CD4-positive, alpha-beta T cell (primary cell): Measurements from ENCODE around the gene LSR. TPM values are rescaled to one million over a fixed set of nuclear protein-coding genes. Genes with fewer than 3 reads are reported as not detected.
A peak's percentile ranks its signal among the peaks of the same experiment; 100 is the strongest.

Experiments
- ATAC-seq: fragments of 200-7000 bp; cut with Tn5 transposase; one replicate; pipeline ENCODE4 v1.10.0; 2022; ENCODE audit warnings: mild to moderate bottlenecking; ENCODE audit not compliant: poor library complexity
- CTCF ChIA-PET: fragments of 350-600 bp; sonication (Branson Sonifier 250); formaldehyde crosslinking; loops from one replicate; lab custom pipeline; 2021; ENCODE audit warnings: antibody characterized with exemption, inconsistent platforms; lab: Charles Lee
- POLR2A ChIA-PET: fragments of 350-600 bp; sonication (Branson Sonifier 250); formaldehyde crosslinking; loops from one replicate; lab custom pipeline; 2021; ENCODE audit warnings: antibody characterized with exemption, inconsistent platforms; lab: Charles Lee
- DNase-seq, 14 experiments: peaks; one replicate each; pipeline ENCODE4 v3.0.0-alpha.2; 2013 to 2020; ENCODE audit warnings: mixed read lengths in 2 of 14
- H3K27ac ChIP-seq, 2 donors: one replicate each; pipeline versions ENCODE4 v1.5.1 to v1.7.0; 2013; ENCODE audit warnings: low read length in 2 of 2, low read depth in 1 of 2, mild to moderate bottlenecking in 1 of 2
- H3K27me3 ChIP-seq, 2 experiments: 1 replicate in 1 of 2; 2 replicates in 1 of 2; pipeline versions ENCODE4 v1.6.1 to v1.7.0; 2013; ENCODE audit warnings: low read length in 2 of 2, control low read depth in 1 of 2, mild to moderate bottlenecking in 1 of 2, moderate library complexity in 1 of 2; ENCODE audit not compliant: insufficient read depth in 2 of 2, control insufficient read depth in 1 of 2
- H3K36me3 ChIP-seq: one replicate; pipeline ENCODE4 v1.6.1; 2013; ENCODE audit warnings: low read length, control low read depth; ENCODE audit not compliant: insufficient read depth
- H3K4me1 ChIP-seq: one replicate; pipeline ENCODE4 v1.6.1; 2013; ENCODE audit warnings: low read length, control low read depth; ENCODE audit not compliant: insufficient read depth
- H3K4me3 ChIP-seq: one replicate; pipeline ENCODE4 v1.5.1; 2013; ENCODE audit warnings: mild to moderate bottlenecking, low read length, moderate library complexity
- H3K9me3 ChIP-seq, 2 experiments: 1 replicate in 1 of 2; 2 replicates in 1 of 2; pipeline versions ENCODE4 v1.6.1 to v1.7.0; 2013; ENCODE audit warnings: low read length in 2 of 2, mild to moderate bottlenecking in 2 of 2, control low read depth in 1 of 2, moderate library complexity in 1 of 2; ENCODE audit not compliant: control insufficient read depth in 1 of 2, insufficient read depth in 1 of 2
- H3K27ac Mint-ChIP-seq: one replicate; pipeline ENCODE4 v1.8.0; 2020; ENCODE audit warnings: mixed read lengths
- H3K27me3 Mint-ChIP-seq: one replicate; pipeline ENCODE4 v1.8.0; 2021; ENCODE audit warnings: mixed read lengths
- H3K36me3 Mint-ChIP-seq: one replicate; pipeline ENCODE4 v1.8.0; 2021; ENCODE audit warnings: low read depth, mixed read lengths
- H3K4me1 Mint-ChIP-seq: one replicate; pipeline ENCODE4 v1.8.0; 2021; ENCODE audit warnings: low read depth, mixed read lengths
- H3K4me3 Mint-ChIP-seq: one replicate; pipeline ENCODE4 v1.8.0; 2020; ENCODE audit warnings: mild to moderate bottlenecking, mixed read lengths
- H3K9me3 Mint-ChIP-seq: one replicate; pipeline ENCODE4 v1.8.0; 2020; ENCODE audit warnings: mixed read lengths
- intact Hi-C, 2 experiments: fragments of 100-400 bp; cut with DNase I in 1 of 2; cut with micrococcal nuclease in 1 of 2; formaldehyde crosslinking; loops; one replicate each; pipeline versions ENCODE4 v1.15.1 to v1.9.0; 2023 to 2025; cut with DNase I, micrococcal nuclease
- total RNA-seq, 174 experiments: library from RNA in 2 of 174; stranded (reverse) in 2 of 174; gene quantifications; one replicate each; pipeline ENCODE4 v1.2.3 and lab custom pipeline; 2021 to 2026
- TF ChIP-seq, protein P1 (sequence below): fragments of 200-600 bp; IDR thresholded peaks from one replicate; pipeline ENCODE4 v1.8.0; 2022; ENCODE audit warnings: antibody characterized with exemption, mild to moderate bottlenecking

The LSR gene
- total RNA-seq, 2 experiments from 2014 or later = 45.0 to 47.9 TPM

DNA sequence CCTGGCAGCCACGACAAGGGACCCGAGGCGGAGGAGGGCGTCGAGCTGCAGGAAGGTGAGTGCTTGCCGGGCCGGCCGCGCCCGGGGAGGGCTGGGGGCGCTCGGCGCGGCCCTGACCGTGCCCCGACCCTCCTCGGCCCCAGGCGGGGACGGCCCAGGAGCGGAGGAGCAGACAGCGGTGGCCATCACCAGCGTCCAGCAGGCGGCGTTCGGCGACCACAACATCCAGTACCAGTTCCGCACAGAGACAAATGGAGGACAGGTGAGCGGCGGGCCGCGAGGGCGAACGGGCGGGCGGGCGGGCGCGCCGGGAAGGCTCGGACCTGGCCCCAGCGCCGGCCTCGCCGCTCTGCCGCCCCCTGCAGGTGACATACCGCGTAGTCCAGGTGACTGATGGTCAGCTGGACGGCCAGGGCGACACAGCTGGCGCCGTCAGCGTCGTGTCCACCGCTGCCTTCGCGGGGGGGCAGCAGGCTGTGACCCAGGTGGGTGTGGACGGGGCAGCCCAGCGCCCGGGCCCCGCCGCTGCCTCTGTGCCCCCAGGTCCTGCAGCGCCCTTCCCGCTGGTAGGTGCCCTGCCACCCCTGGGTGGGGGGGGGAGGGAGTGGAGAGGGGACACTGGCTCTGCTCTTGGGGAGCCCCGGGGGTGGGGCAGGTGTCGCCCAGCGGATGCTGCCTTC is 20.8 kb downstream of the LSR start:
- Histone ChIP-seq H3K27me3 (no peaks in the 10 kb centered on the region), H3K27ac (peak overlapping the region in 1 of 2 donors; percentile 65), H3K4me3 (peak overlapping the region; percentile 32), H3K36me3 (peaks cover 48% of the 10 kb centered on the region), H3K4me1 (peaks cover 54% of the 10 kb centered on the region), H3K9me3 (no peaks in the 10 kb centered on the region)
- POLR2A ChIA-PET = interaction anchor here (0.5 to 4.1 kb wide), 9 partner anchors 8 to 182 kb away, joined by 3 to 27 read pairs (median 4); no protein-coding TSS in a partner anchor
- Mint-ChIP-seq H3K27ac (peak overlapping the region; percentile 81), H3K36me3 (peaks cover 73% of the 10 kb centered on the region), H3K4me1 (peaks cover 41% of the 10 kb centered on the region), H3K27me3 (no peaks in the 10 kb centered on the region), H3K9me3 (no peaks in the 10 kb centered on the region), H3K4me3 (peak overlapping the region; percentile 83)
- TF ChIP-seq, protein P1, sequence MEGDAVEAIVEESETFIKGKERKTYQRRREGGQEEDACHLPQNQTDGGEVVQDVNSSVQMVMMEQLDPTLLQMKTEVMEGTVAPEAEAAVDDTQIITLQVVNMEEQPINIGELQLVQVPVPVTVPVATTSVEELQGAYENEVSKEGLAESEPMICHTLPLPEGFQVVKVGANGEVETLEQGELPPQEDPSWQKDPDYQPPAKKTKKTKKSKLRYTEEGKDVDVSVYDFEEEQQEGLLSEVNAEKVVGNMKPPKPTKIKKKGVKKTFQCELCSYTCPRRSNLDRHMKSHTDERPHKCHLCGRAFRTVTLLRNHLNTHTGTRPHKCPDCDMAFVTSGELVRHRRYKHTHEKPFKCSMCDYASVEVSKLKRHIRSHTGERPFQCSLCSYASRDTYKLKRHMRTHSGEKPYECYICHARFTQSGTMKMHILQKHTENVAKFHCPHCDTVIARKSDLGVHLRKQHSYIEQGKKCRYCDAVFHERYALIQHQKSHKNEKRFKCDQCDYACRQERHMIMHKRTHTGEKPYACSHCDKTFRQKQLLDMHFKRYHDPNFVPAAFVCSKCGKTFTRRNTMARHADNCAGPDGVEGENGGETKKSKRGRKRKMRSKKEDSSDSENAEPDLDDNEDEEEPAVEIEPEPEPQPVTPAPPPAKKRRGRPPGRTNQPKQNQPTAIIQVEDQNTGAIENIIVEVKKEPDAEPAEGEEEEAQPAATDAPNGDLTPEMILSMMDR = peak; percentile 77
- intact Hi-C loops = loop anchor here (2.0 to 10.0 kb wide), 6 partner anchors 52 to 445 kb away; partner anchors contain the start of genes FXYD7 (in 2 of the 2) and KMT2B (in 1 of the 2)
- peak; percentile 46 for ATAC-seq
- DNase-seq = peak; percentile 63 to 90 (median 74)
- CTCF ChIA-PET = interaction anchor here (0.6 to 1.7 kb wide), 4 partner anchors 29 to 129 kb away, joined by 3 to 6 read pairs (median 4); no protein-coding TSS in a partner anchor

DNA sequence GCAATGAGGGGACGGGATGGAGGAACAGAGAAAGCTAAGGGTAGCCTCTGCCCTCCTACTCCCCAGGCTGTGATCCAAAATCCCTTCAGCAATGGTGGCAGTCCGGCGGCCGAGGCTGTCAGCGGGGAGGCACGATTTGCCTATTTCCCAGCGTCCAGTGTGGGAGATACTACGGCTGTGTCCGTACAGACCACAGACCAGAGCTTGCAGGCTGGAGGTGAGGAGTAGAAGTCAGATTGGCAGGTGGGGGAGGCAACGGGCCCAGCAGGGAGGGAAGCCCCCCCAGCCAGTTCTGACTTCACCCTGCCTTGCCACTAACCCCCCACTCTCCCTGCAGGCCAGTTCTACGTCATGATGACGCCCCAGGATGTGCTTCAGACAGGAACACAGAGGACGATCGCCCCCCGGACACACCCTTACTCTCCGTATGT is 21.6 kb downstream of the LSR start:
- Histone ChIP-seq H3K27ac (no peak overlapping the region), H3K27me3 (no peaks in the 10 kb centered on the region), H3K36me3 (peaks cover 56% of the 10 kb centered on the region), H3K9me3 (no peaks in the 10 kb centered on the region), H3K4me3 (no peak overlapping the region), H3K4me1 (peaks cover 47% of the 10 kb centered on the region)
- intact Hi-C loops = loop anchor here in 1 of 2 experiments (5.0 kb wide), 1 partner anchor 227 kb away; no protein-coding TSS in a partner anchor
- ATAC-seq (no peak), DNase-seq (peak in 1 of 14 experiments; percentile 3)
- Mint-ChIP-seq H3K36me3 (peaks cover 74% of the 10 kb centered on the region), H3K4me1 (peaks cover 33% of the 10 kb centered on the region), H3K4me3 (peak overlapping the region; percentile 83), H3K27me3 (no peaks in the 10 kb centered on the region), H3K9me3 (no peaks in the 10 kb centered on the region), H3K27ac (peak overlapping the region; percentile 81)
- POLR2A ChIA-PET = interaction anchor here (3.6 to 4.1 kb wide), 2 partner anchors 59 to 129 kb away, joined by 20 to 27 read pairs; no protein-coding TSS in a partner anchor
- TF ChIP-seq, protein P1 = no peak
- CTCF ChIA-PET = interaction anchor here (0.7 kb wide), 1 partner anchor 59 kb away, joined by 3 read pairs; no protein-coding TSS in a partner anchor

DNA sequence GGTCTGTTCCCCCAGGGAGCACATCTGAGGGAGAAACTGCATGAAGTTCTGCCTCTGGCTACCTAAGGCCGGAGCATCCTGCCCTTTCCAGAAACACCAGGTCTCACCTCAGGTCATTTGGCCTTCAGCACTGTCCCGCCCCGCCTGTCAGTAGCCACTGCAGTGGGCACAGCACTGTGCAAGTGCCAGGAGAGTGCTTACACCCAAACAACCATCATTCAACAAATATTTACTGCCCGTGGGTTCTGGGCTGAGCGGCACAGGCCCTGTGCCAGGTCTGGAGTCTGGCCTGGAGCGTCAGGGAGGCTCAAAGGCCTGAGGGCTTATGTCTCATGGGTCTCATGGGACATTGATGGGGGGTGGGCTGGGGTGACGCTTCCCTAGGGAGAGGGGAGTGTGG is 22.7 kb downstream of the LSR start:
- Mint-ChIP-seq H3K36me3 (peaks cover 73% of the 10 kb centered on the region), H3K9me3 (no peaks in the 10 kb centered on the region), H3K4me1 (peaks cover 21% of the 10 kb centered on the region), H3K27ac (peak overlapping the region; percentile 82), H3K4me3 (peak overlapping the region; percentile 70), H3K27me3 (no peaks in the 10 kb centered on the region)
- DNase-seq (peak in 1 of 14 experiments; percentile 20), ATAC-seq (no peak)
- peaks cover 61% of the 10 kb centered on the region for H3K36me3 ChIP-seq
- no peaks in the 10 kb centered on the region for H3K27me3 ChIP-seq
- no peak overlapping the region for H3K27ac ChIP-seq
- TF ChIP-seq, protein P1 = no peak
- ChIA-PET CTCF (no interaction called here), POLR2A (no interaction called here)
- no peaks in the 10 kb centered on the region for H3K9me3 ChIP-seq
- peaks cover 36% of the 10 kb centered on the region for H3K4me1 ChIP-seq
- H3K4me3 ChIP-seq = no peak overlapping the region
- intact Hi-C loops = loop anchor here in 1 of 2 experiments (5.0 kb wide), 1 partner anchor 226 kb away; no protein-coding TSS in a partner anchor
